Activated CD4-positive, CD25-positive, alpha-beta regulatory T cell treated with anti-CD3 and anti-CD28 coated beads, Interleukin-2, amount 50 U/mL, for 16 hours (primary cell): Measurements from ENCODE around the gene SMPD1.

Experiments
- DNase-seq: peaks from one replicate; pipeline ENCODE4 v3.0.0-alpha.2; 2020; ENCODE audit warnings: low read depth, low spot score

Gene SMPD1

DNA sequence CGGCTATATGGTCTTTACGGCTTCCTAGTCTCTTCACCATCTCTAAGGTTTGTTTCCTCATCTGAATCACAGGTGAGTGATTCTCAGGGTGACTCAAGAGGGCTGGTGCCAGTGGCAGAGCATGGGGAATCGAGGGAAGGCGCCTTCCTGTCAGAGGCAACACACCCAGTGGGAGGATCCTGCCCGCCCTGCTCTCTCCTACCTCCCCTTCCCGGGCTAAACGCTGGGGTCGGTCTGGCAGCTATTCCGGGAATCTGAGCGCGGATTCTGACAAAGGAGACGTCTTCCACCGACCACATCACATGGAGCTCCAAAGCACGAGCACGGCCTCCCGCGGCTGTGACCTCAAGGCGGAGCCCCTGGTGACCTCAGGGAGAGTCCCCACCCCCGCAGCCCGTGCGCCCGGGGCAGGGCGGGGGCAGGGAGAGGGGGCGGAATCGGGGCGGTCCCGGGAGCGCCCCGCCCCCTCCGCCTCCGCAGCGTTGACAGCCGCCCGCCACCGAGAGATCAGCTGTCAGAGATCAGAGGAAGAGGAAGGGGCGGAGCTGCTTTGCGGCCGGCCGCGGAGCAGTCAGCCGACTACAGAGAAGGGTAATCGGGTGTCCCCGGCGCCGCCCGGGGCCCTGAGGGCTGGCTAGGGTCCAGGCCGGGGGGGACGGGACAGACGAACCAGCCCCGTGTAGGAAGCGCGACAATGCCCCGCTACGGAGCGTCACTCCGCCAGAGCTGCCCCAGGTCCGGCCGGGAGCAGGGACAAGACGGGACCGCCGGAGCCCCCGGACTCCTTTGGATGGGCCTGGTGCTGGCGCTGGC, at the start of gene SMPD1:
Gene SMPD1 (plus strand): TSS at position 570 of the 813 bp plus-strand sequence. CDS start 125 bp downstream, at position 695.
- peak; percentile 89 for DNase-seq

DNA sequence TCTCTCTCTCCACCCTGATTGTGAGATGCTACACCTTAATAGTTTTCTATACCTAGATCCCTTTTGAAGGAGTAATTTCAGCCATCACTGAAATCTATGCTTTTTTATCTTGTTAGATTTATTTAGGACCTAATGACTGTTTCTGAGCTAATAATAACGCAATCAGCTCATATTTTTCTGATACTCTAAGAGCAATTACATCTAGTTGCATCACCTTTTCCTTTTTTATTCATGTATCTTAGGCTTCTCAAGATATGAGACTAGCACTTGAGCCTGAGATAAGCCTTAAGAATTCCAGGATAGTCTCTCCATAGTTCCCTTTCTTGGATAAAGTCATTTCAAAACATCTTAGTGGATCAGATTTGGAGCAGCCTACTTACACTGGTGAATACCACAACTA, 44.9 kb upstream of the SMPD1 start:
- DNase-seq = no peak

DNA sequence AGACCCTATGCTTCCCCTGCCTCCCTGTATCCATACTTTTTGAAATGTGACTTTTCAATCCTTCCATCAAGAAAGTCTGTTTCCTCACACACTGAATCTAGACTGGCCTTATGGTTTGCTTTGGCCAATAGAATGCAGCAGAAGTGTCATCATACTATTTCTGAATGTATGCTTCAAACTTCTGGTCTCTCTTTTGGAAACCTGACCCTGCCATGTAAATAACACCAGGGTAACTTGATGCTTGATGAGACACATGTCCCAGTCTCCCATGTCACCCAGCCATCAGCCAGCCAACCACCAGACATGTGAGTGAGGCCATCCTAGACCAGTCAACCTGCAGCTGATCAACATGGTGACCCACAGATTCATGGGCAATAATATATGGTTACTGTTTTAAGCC, 40.2 kb upstream of the SMPD1 start:
- no peak for DNase-seq

DNA sequence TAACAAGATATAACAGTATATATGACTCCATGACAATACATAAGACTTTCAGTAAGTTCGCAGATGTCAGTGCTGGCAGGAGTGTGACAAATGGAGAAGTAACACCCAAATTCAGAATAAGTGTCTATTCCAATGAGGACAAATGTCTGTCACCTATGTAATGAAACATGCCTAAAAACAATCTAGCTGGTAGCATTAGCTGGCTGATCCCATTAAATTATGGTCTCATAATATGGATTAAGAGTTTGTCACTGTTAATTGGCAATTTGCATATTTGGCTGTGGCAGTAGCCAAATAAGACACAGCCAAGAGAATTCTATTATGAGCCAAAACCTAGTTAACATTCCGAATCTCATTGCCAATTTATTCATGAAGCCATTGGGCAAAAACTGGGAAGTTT, 39.8 kb upstream of the SMPD1 start:
- DNase-seq = no peak

DNA sequence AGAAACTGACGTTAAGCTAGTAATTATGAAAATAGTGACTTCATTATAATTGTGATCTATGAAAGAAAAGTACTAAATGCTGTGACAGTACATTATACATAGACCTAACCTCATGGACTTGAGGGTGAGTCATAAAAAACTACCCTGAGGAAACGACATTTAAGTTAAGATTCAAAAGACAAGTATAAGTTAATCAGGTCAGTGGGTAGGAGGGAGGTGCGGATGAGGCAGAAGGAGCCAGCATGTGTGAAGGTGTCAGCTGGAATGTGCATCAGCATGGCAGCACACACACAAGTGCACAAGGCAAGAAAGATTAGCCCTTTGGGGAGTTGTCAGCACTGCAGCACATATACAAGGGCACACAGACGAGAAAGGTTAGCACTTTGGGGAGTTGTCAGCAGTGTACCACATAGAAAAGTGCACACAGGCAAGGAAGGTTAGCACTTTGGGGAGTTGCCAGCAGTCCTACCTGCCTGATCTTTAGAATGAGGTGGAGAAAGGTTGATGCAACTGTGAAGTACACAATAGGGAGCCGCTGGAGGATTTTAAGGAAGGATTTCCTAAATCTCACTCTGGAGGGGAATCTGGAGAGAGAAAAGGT, 38.4 kb upstream of the SMPD1 start:
- no peak for DNase-seq

DNA sequence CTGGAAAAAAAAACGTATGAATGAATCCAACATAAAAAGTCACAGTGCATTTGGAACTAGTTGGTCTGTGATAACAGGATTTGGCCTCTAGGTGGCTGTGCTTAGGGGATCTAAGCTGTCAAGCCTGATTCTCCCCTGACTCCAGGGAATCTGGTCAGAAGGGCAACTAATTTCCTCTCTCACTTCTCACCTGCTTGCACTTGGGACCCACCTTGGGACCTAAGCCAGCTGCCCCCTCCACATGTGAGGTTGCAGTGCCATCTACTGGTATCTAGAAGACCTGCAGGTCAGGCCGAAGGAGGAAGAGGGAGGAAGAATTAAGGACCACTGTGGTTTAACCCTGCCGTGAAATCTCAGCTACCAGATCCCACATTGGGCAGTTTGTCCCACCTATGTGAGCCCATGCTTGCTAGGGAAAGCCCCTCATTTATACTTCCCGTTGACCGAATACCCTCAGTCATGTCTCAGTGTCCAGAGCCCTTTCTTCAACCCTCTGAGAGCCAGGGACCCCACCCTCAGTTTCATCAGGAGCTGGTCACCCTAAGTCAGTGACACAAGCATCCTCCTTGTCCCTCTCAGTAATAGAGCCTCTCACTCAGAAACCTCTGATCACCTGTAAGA, 36.8 kb upstream of the SMPD1 start:
- peak; percentile 30 for DNase-seq

DNA sequence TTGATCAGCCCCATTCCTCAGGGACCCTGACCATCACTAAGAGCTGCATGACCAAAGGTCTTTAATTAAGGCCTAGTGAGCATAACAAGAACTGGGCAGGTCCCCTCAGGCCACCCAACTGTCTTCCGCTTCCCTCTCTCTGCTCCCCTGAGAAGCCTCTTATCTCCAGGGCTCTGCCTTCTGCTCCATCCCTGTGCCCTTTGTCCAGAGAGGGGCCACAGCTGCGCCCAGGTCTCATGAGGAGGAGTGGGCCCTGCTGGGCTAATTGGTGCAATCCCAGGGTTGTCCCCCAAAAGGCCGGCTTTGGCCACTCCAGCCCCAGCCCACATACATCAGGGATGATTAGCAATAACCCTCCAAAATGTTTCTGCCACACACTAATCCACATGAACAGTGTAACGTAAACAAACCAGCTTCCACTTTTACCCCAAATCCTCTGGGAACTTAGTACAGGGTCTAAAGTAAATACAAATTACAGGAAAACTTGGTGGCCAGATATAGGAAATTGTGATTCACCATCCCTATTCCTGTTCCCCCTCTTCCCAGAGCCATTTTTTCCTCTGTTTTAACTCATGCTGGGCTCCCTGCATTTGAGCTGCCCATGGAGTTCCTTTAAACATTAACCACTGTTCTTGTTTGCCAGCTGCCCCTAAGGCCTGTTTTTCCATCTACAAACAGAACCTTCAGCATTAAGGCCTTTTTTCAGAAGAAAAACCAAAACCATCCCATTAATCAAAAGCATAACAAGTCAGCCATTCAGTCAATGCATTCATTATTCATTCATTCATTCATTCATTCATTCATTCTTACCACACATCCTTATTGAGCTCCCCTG, 35.4 kb upstream of the SMPD1 start:
- DNase-seq = no peak

DNA sequence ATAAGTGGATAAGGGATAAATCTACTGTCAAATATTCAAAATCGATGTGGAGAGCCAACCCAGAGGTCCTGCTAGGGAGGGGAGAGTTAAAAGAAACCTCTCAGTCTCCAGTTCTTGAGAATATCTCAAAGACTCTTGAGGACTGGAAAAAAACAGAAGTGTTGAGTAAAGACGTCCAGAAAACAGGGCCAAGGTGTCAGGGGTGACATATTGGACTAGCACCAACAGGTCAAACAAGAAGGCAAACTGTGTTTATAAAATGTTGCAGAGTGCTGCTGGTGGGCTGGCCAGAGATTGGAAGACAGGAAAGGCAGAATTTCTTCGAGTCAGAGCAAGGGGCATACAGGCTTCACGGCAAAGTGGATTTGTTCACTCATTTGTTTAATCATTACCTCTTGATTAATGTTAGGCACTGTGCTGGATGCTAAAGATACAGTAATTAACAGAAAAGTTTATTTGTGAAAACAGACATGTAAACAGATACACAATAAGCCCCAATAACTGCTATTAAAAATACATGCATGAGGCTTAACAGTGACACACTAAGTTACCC, 33.7 kb upstream of the SMPD1 start:
- DNase-seq = no peak

DNA sequence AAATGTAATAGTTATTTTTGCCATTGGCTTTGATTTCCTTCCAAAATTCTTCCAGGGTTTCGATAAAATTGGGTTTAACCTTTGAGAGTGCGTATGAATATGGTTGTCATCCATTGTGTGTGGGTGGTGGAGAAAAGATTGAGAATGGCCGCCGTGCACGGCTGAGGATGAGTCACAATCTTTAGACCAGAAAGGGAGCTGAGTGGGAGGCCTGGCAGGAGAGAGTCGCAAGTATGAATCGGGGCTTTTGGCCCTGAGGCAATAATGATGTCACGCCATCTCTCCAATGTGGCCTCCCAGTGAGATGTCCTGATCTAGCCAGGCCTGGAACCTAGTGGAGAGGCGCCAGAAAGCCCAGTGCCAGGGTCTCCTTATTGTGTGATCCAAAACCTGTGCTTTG, 33.1 kb upstream of the SMPD1 start:
- no peak for DNase-seq

DNA sequence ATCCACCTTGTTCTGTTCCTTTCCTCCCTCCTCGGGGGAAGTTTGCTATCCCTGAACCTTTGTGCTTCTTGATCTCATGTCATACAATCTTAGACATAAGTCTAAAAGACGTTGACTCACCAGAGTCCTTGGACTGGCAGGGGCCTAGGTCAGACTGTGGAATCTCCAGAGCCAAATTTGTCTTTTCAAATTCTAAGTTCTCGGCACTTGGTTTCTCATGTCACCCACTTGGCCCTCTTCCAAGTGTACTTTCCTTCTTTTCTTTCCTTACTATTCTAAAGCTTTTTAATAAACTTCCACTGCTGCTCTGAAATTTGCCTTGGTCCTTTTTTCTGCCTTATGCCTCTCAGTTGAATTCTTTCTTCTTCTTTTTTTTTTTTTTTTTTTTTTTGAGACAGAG, 30.1 kb upstream of the SMPD1 start:
- DNase-seq = no peak

DNA sequence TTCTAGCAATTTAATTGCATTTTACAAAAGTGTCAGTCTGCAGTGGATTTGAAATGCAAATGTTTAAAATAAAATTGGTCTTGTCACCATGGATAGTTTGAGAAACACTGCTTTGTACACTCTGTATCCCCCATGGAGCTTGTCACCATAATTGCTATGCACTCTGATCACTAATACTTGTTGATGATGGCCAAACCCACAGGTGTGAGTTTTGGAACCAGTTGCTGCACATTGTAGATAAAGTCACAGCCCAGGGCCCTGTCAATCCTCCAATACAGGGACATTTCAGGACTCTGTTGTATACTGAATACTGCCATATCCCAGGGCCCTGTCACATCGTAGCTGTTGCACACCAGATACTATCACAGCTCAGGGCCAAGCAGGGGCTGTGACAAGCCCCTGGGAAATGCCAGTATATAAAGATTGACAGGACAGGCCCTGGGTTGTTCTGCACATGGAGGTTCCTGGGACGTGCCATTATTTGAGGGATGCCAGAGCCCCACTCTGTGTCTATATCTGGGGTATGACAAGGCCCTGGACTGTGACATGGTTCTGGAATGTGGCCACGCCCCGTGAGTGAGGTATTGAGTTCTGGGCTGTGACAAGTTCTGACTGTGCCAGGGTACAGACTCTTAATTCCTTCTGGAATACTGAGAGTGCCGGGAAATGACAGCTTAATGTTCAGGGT, 27.9 kb upstream of the SMPD1 start:
- no peak for DNase-seq

DNA sequence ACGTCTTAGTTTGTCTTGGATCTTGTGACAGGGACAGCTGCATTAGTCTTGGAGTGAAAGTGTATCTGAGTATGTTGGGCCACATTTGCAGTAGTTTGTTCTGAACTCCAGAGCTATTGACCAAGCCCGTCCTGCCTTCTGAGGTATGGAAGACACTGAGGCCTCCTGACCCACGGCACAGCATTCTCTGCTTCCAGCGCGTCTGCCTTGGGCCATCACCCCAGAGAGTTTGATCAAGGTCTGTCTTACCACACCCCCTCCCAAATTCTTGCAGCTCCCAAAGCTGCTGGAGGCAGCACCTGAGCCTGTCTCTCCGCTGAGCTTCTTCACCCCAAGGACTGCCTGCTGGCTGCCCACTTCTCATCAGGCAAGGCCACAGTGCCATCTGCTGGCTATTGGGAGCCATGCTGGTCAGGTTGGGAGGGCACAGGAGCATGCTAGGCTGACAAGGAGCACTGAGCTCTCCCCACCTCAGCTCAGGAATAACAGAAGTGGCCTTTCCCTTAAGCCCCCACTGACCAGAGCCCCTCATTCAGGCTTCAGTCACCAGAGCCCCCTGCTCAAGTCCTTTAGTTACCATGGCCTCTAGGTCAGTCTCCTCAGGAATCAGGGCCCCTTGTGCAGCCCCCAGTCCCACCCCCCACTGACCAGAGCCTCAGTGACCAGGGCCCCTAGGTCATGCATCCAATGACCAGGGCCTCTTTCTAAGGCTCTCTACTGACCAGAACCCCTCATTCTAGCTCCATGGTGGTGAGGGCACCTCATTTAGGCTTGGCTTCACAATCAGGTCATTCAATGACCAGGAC, 27.2 kb upstream of the SMPD1 start:
- DNase-seq = peak; percentile 40

DNA sequence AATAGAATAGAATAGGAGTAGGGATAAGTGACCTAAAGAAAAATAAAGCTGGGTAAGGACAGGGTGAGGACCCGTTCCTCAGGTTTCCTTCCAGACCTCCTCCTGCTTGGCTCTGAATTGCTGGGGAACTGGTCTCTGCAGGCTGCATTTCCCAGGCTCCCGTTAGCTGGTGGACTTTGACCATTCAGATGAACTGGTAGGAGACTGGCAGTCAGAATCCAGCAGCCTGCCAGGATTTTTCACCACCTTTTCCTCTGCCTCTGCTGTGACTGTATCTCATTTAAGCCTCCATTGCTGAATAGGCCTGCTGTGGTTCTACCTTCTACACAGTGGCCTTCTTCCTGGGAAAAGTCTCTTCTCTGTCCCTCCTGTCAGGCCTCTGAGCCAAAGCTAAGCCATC, 24.6 kb upstream of the SMPD1 start:
- DNase-seq = no peak

DNA sequence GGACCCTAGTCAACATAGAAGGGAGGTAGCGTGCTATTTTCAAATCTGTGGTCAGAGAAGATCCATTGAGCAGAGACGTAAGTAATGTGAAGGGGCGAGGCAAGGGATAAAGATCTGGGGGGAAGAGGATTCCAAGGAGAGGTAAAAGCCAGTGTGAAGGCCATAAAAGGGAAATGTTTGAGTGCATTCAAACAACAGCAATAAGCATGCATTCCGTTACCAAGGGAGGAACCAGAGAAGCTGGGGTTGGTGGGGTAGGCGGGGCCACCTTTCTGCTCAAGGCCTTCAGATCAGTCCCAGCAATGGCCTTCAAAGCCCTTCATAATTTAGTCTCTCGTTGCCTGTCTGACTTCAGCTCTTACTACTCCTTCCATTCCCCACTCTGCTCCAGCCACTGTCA, 18.4 kb upstream of the SMPD1 start:
- DNase-seq = no peak

DNA sequence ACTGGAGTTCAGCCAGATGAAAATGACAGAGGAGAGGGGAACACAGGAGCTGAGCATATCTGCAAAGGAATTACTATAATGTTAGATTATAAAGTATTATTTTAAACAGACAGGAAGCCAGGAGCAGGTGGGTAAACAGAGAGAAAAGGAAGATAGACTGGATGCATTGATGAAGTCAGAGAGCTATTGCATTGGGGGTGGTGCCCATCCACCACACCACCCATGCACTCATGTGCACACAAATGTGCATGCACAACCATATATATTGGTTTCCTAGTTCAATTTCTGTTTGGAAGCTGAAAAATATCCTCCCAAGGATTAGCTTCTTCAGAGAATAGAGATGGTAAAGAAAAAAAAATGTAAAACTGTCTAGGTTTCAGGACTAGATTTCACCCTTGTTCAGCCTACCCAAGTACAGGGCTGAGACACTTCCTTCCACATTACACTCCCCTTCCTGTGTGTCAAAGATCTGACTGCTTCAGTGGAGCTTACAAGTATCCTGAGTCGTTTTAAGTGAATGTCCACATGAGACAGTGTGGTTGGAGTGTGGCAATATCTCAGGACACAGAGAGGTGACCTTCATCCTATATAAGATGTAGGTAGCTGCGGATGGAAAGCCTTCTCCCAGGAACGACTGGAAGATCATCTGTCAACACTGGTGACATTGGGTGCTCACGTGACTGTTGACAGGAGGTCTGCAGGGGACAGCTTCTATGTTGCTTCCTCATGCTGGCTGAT, 12.2 kb upstream of the SMPD1 start:
- no peak for DNase-seq

DNA sequence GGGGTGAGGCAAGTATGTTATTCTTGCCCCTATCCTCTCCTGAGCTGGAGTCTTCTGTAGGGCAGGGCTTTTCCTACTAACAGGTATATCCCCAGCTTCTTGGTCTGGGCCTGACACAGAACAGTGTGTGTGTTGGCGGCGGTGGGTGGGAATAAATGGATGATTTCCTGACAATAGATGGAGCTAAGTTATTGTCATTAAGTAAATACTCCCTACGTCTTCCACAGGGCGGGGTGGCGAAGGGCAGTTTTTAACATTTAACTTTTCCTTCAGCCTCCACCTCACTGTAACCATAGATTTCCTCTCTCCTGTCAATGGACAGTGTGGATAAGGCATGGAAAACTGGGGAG, 11.7 kb upstream of the SMPD1 start:
- no peak for DNase-seq

DNA sequence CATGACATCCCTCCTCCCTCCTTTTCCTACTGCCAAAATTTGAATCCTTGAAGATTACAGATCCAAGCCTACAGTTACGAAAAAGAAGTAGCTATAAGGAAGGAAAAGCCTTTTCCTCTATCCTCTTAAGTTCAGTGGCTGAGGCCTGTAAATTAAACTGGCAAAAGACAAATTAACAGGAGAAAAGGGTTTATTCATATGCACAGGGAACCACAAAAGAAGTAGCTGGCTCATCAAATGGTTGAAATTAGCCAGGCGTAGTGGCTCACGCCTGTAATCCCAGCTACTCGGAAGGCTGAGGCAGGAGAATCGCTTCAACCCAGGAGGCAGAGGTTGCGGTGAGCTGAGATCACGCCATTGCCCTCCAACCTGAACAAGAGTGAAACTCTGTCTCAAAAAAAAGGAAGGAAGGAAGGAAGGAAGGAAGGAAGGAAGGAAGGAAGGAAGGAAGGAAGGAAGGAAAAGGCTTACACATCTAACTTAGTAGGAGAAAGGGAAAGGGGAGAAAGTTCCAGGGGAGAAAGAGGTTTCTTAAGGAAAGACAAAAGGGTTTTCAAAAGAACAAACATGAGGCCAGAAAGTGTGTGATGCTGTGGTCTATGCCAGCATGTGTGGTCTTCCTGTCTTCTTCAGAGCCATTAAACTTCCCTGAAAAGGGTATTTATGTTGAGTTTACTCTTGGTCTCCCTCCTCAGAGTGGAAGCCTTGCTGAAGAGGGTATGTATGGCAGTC, 5.1 kb upstream of the SMPD1 start:
- DNase-seq = no peak

DNA sequence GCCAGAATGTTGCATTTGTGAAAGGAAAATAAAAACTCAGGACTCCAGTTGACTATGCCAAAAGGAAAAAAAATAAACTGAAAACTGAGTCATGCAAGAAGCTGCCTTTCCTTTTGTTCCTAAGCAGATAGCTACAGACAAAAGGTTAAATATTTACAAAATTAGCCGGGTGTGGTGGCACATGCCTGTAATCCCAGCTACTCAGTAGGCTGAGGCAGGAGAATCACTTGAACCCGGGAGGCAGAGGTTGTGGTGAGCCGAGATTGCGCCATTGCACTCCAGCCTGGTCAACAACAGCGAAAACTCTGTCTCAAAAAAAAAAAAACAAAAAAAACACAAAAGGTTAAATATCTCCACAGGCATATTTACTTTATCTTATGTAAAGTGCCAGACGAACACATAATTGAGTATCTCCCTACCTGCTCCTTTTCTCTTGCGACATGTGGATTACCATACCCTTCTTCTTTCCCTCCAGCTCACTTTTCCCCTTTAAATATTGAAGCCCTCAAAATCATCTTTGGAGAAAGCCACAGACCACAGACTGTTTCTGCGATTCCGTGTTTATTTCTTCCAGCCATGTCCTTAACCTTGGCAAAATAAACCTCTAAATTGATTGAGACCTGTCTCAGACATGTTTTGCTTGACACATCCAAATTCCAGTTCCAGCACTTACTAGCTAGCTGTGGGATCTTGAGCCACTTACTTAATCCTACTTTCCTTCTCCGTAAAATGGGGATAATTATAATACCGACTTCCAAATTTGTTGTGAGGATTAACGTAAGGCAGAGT, 2.3 kb upstream of the SMPD1 start:
- DNase-seq = no peak
